ENCODE results near the gene PNPT1.

Gene PNPT1

GRCh38 chr2:55595536-55595935 is 98.1 kb downstream of the PNPT1 start:
- H3K9me2 ChIP-seq (replicated peaks; ENCODE audit: insufficient read depth, low read length) = no peaks in the 10 kb centered on the region
- TF ChIP-seq CTCF (IDR thresholded peaks at IDR 0.05; ENCODE audit: insufficient read depth, low read length, poor library complexity, severe bottlenecking) (no peak), EZH2phosphoT487 (conservative IDR thresholded peaks at IDR 0.05; ENCODE audit: low read length) (no peak)
- no peak overlapping the region for H3K4me2 ChIP-seq (ENCODE audit: low read depth, low read length, poor library complexity, severe bottlenecking)
- no peak overlapping the region for H3K27ac ChIP-seq (ENCODE audit: low read depth, low read length)
- H3K9ac ChIP-seq (ENCODE audit: low read length) = no peak overlapping the region
- no peaks in the 10 kb centered on the region for H3K9me3 ChIP-seq (ENCODE audit: insufficient read depth, low read length)
- H3K27me3 ChIP-seq (ENCODE audit: low read length) = no peaks in the 10 kb centered on the region
- H3K36me3 ChIP-seq (ENCODE audit: low read length) = peaks cover 42% of the 10 kb centered on the region
- H4K20me1 ChIP-seq (ENCODE audit: low read depth, low read length) = peaks cover 15% of the 10 kb centered on the region; the same call in 1 of the 2 replicates
- no peak overlapping the region for H3K4me3 ChIP-seq (ENCODE audit: insufficient read depth, low read length, poor library complexity, severe bottlenecking)
- peaks cover 13% of the 10 kb centered on the region for H3F3A ChIP-seq (ENCODE audit: insufficient read depth)
- no peak overlapping the region for H2AFZ ChIP-seq (ENCODE audit: low read depth, low read length, severe bottlenecking)
- H3K79me2 ChIP-seq (ENCODE audit: insufficient read depth, low read length) = peaks cover 62% of the 10 kb centered on the region

GRCh38 chr2:55592130-55592529 is 101.5 kb downstream of the PNPT1 start:
- peaks cover 68% of the 10 kb centered on the region for H3K79me2 ChIP-seq (ENCODE audit: insufficient read depth, low read length)
- H2AFZ ChIP-seq (ENCODE audit: low read depth, low read length, severe bottlenecking) = no peak overlapping the region
- peaks cover 18% of the 10 kb centered on the region; the same call in 1 of the 2 replicates for H4K20me1 ChIP-seq (ENCODE audit: low read depth, low read length)
- no peak overlapping the region for H3K4me2 ChIP-seq (ENCODE audit: low read depth, low read length, poor library complexity, severe bottlenecking)
- peaks cover 16% of the 10 kb centered on the region for H3F3A ChIP-seq (ENCODE audit: insufficient read depth)
- H3K9me2 ChIP-seq (replicated peaks; ENCODE audit: insufficient read depth, low read length) = no peaks in the 10 kb centered on the region
- no peak overlapping the region for H3K27ac ChIP-seq (ENCODE audit: low read depth, low read length)
- H3K9me3 ChIP-seq (ENCODE audit: insufficient read depth, low read length) = no peaks in the 10 kb centered on the region
- H3K4me3 ChIP-seq (ENCODE audit: insufficient read depth, low read length, poor library complexity, severe bottlenecking) = no peak overlapping the region
- no peak overlapping the region for H3K9ac ChIP-seq (ENCODE audit: low read length)
- TF ChIP-seq EZH2phosphoT487 (conservative IDR thresholded peaks at IDR 0.05; ENCODE audit: low read length) = no peak
- no peak for TF ChIP-seq CTCF (IDR thresholded peaks at IDR 0.05; ENCODE audit: insufficient read depth, low read length, poor library complexity, severe bottlenecking)
- H3K27me3 ChIP-seq (ENCODE audit: low read length) = no peaks in the 10 kb centered on the region
- H3K36me3 ChIP-seq (ENCODE audit: low read length) = peaks cover 47% of the 10 kb centered on the region

GRCh38 chr2:55590810-55591440 is 102.7 kb downstream of the PNPT1 start:
- H2AFZ ChIP-seq (ENCODE audit: low read depth, low read length, severe bottlenecking) = no peak overlapping the region
- TF ChIP-seq EZH2phosphoT487 (conservative IDR thresholded peaks at IDR 0.05; ENCODE audit: low read length) = no peak
- no peak for TF ChIP-seq CTCF (IDR thresholded peaks at IDR 0.05; ENCODE audit: insufficient read depth, low read length, poor library complexity, severe bottlenecking)
- H3K4me3 ChIP-seq (ENCODE audit: insufficient read depth, low read length, poor library complexity, severe bottlenecking) = no peak overlapping the region
- no peak overlapping the region for H3K27ac ChIP-seq (ENCODE audit: low read depth, low read length)
- H3K36me3 ChIP-seq (ENCODE audit: low read length) = peaks cover 54% of the 10 kb centered on the region
- H3F3A ChIP-seq (ENCODE audit: insufficient read depth) = peaks cover 19% of the 10 kb centered on the region
- H3K27me3 ChIP-seq (ENCODE audit: low read length) = no peaks in the 10 kb centered on the region
- H3K4me2 ChIP-seq (ENCODE audit: low read depth, low read length, poor library complexity, severe bottlenecking) = no peak overlapping the region
- H3K9me3 ChIP-seq (ENCODE audit: insufficient read depth, low read length) = no peaks in the 10 kb centered on the region
- H3K79me2 ChIP-seq (ENCODE audit: insufficient read depth, low read length) = peaks cover 56% of the 10 kb centered on the region
- H3K9ac ChIP-seq (ENCODE audit: low read length) = no peak overlapping the region
- peaks cover 18% of the 10 kb centered on the region; the same call in 1 of the 2 replicates for H4K20me1 ChIP-seq (ENCODE audit: low read depth, low read length)
- H3K9me2 ChIP-seq (replicated peaks; ENCODE audit: insufficient read depth, low read length) = no peaks in the 10 kb centered on the region
